Measurements from ENCODE around the gene GTF2F2. TPM values are rescaled to one million over a fixed set of nuclear protein-coding genes. Genes with fewer than 3 reads are reported as not detected.

Gene GTF2F2
- polyA plus RNA-seq, 1 donor (not counting 4 experiments of a cell fraction or from before 2014, with no cell fraction given) = 55.5 TPM

GRCh38 chr13:45301263-45301662, 181.0 kb downstream of the GTF2F2 start:
- no peaks in the 10 kb centered on the region for H3K4me1 ChIP-seq (ENCODE audit: control insufficient read depth, extremely low read depth, insufficient read depth, low read length)
- no peak overlapping the region for H3K9ac ChIP-seq (ENCODE audit: control insufficient read depth, extremely low read depth, insufficient read depth, low read length)
- H4K20me1 ChIP-seq (ENCODE audit: control insufficient read depth, extremely low read depth, insufficient read depth, low read length) = no peaks in the 10 kb centered on the region
- no peaks in the 10 kb centered on the region for H3K9me3 ChIP-seq (ENCODE audit: control insufficient read depth, low read depth, low read length)
- FAIRE-seq = no peak
- H3K79me2 ChIP-seq (ENCODE audit: control insufficient read depth, insufficient read depth, low read length) = no peaks in the 10 kb centered on the region
- peaks cover 2% of the 10 kb centered on the region for H3K9me1 ChIP-seq (ENCODE audit: control insufficient read depth, extremely low read depth, insufficient read depth, low read length)
- H2AFZ ChIP-seq (ENCODE audit: control insufficient read depth, low read length) = no peak overlapping the region
- H3K27me3 ChIP-seq (ENCODE audit: control insufficient read depth, extremely low read depth, insufficient read depth, low read length) = no peaks in the 10 kb centered on the region
- no peak for DNase-seq (ENCODE audit: low read depth, low spot score)
- no peak overlapping the region for H3K27ac ChIP-seq (ENCODE audit: control insufficient read depth, insufficient read depth, low read length)
- H3K4me2 ChIP-seq (ENCODE audit: control insufficient read depth, extremely low read depth, insufficient read depth, low read depth, low read length) = no peak overlapping the region
- H3K36me3 ChIP-seq (ENCODE audit: control insufficient read depth in 2 of 2, extremely low read depth in 1 of 2, insufficient read depth in 2 of 2, low read length in 2 of 2) = peaks cover 0 to 1% of the 10 kb centered on the region in 2 experiments
- TF ChIP-seq EZH2 (IDR thresholded peaks at IDR 0.05; ENCODE audit: low read length) = no peak
- TF ChIP-seq, protein P1, sequence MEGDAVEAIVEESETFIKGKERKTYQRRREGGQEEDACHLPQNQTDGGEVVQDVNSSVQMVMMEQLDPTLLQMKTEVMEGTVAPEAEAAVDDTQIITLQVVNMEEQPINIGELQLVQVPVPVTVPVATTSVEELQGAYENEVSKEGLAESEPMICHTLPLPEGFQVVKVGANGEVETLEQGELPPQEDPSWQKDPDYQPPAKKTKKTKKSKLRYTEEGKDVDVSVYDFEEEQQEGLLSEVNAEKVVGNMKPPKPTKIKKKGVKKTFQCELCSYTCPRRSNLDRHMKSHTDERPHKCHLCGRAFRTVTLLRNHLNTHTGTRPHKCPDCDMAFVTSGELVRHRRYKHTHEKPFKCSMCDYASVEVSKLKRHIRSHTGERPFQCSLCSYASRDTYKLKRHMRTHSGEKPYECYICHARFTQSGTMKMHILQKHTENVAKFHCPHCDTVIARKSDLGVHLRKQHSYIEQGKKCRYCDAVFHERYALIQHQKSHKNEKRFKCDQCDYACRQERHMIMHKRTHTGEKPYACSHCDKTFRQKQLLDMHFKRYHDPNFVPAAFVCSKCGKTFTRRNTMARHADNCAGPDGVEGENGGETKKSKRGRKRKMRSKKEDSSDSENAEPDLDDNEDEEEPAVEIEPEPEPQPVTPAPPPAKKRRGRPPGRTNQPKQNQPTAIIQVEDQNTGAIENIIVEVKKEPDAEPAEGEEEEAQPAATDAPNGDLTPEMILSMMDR (optimal IDR thresholded peaks at IDR 0.05 in 1 of 3, IDR thresholded peaks at IDR 0.05 in 1 of 3, conservative IDR thresholded peaks at IDR 0.05 in 1 of 3; ENCODE audit: extremely low read depth in 1 of 3, insufficient read depth in 2 of 3, low read length in 3 of 3) = no peak
- dilution Hi-C loops (cut with MboI; ENCODE audit: extremely low pct_ligation_motif_present, low sequenced_read_pairs) = no loop called here
- no peak overlapping the region for H3K4me3 ChIP-seq (ENCODE audit: control insufficient read depth in 2 of 3, extremely low read depth in 1 of 3, insufficient read depth in 2 of 3, low read depth in 1 of 3, low read length in 3 of 3)

GRCh38 chr13:45302507-45302906, 182.2 kb downstream of the GTF2F2 start:
- TF ChIP-seq, protein P1 (optimal IDR thresholded peaks at IDR 0.05 in 1 of 3, IDR thresholded peaks at IDR 0.05 in 1 of 3, conservative IDR thresholded peaks at IDR 0.05 in 1 of 3; ENCODE audit: extremely low read depth in 1 of 3, insufficient read depth in 2 of 3, low read length in 3 of 3) = no peak
- no peak for TF ChIP-seq EZH2 (IDR thresholded peaks at IDR 0.05; ENCODE audit: low read length)

More at GRCh38 chr13:45302507-45302906, 182.2 kb downstream of the GTF2F2 start:
- H4K20me1 ChIP-seq (ENCODE audit: control insufficient read depth, extremely low read depth, insufficient read depth, low read length) = no peaks in the 10 kb centered on the region
- DNase-seq (ENCODE audit: low read depth, low spot score) = no peak
- no peak overlapping the region for H3K27ac ChIP-seq (ENCODE audit: control insufficient read depth, insufficient read depth, low read length)
- H3K4me1 ChIP-seq (ENCODE audit: control insufficient read depth, extremely low read depth, insufficient read depth, low read length) = no peaks in the 10 kb centered on the region
- no peak overlapping the region for H3K4me3 ChIP-seq (ENCODE audit: control insufficient read depth in 2 of 3, extremely low read depth in 1 of 3, insufficient read depth in 2 of 3, low read depth in 1 of 3, low read length in 3 of 3)
- no peak overlapping the region for H3K4me2 ChIP-seq (ENCODE audit: control insufficient read depth, extremely low read depth, insufficient read depth, low read depth, low read length)
- H3K9me3 ChIP-seq (ENCODE audit: control insufficient read depth, low read depth, low read length) = no peaks in the 10 kb centered on the region
- H2AFZ ChIP-seq (ENCODE audit: control insufficient read depth, low read length) = no peak overlapping the region
- H3K9me1 ChIP-seq (ENCODE audit: control insufficient read depth, extremely low read depth, insufficient read depth, low read length) = peaks cover 2% of the 10 kb centered on the region
- H3K79me2 ChIP-seq (ENCODE audit: control insufficient read depth, insufficient read depth, low read length) = no peaks in the 10 kb centered on the region
- no peaks in the 10 kb centered on the region for H3K36me3 ChIP-seq (ENCODE audit: control insufficient read depth in 2 of 2, extremely low read depth in 1 of 2, insufficient read depth in 2 of 2, low read length in 2 of 2)
- H3K9ac ChIP-seq (ENCODE audit: control insufficient read depth, extremely low read depth, insufficient read depth, low read length) = no peak overlapping the region
- no peak for FAIRE-seq
- no peaks in the 10 kb centered on the region for H3K27me3 ChIP-seq (ENCODE audit: control insufficient read depth, extremely low read depth, insufficient read depth, low read length)
- dilution Hi-C loops (cut with MboI; ENCODE audit: extremely low pct_ligation_motif_present, low sequenced_read_pairs) = no loop called here
